Transverse colon (tissue), 4 donors: Measurements from ENCODE around the gene LCN12.

Source experiments
- CTCF ChIP-seq, 5 experiments: fragments of 200-600 bp in 3 of 5; fragments of 450-650 bp in 2 of 5; sonication (generic) in 3 of 5; IDR thresholded peaks; 1 replicate in 2 of 5; 2 replicates in 3 of 5; pipeline ENCODE4 v1.5.1; 2016 to 2017; ENCODE audit warnings: antibody characterized with exemption in 5 of 5, inconsistent platforms in 3 of 5, mild to moderate bottlenecking in 2 of 5, moderate library complexity in 1 of 5
- POLR2AphosphoS5 ChIP-seq, 3 donors: sonication (generic); formaldehyde crosslinking; IDR thresholded peaks; one replicate each; pipeline ENCODE4 v1.6.1; 2016; ENCODE audit warnings: antibody characterized with exemption in 3 of 3

- no peak for TF ChIP-seq CTCF (IDR thresholded peaks at IDR 0.05)
- no peak for TF ChIP-seq POLR2AphosphoS5 (IDR thresholded peaks at IDR 0.05)
Measured at GRCh38 chr9:136941231-136942111, 10.6 kb upstream of the LCN12 start.
